HepG2 (cell line): ENCODE measurements around the gene MTHFD2. TPM values are rescaled to one million over a fixed set of nuclear protein-coding genes. Genes with fewer than 3 reads are reported as not detected.

Source experiments
- ARNT2 ChIP-seq: sonication (generic); formaldehyde crosslinking; IDR thresholded peaks from 2 replicates; pipeline ENCODE4 v1.8.0; 2022; ENCODE audit warnings: mild to moderate bottlenecking, low read depth, missing genetic modification reagents, moderate library complexity
- CENPX ChIP-seq: sonication (generic); formaldehyde crosslinking; IDR thresholded peaks from 2 replicates; pipeline ENCODE4 v1.9.0; 2021; ENCODE audit warnings: mild to moderate bottlenecking, missing genetic modification reagents, moderate library complexity
- CHD2 ChIP-seq: IDR thresholded peaks from 2 replicates; pipeline ENCODE4 v1.6.1; 2011; ENCODE audit warnings: low read depth, low read length, improper control_type of control experiment
- ETV5 ChIP-seq: IDR thresholded peaks from 2 replicates; pipeline ENCODE4 v1.6.1; 2018; ENCODE audit warnings: missing biosample characterization, missing genetic modification reagents, inconsistent platforms, borderline replicate concordance
- GATA4 ChIP-seq: sonication (generic); IDR thresholded peaks from 2 replicates; pipeline ENCODE4 v1.6.1; 2016; ENCODE audit warnings: antibody characterized with exemption, low read depth, borderline replicate concordance
- HMGA1 ChIP-seq: sonication (generic); formaldehyde crosslinking; conservative IDR thresholded peaks from 2 replicates; pipeline ENCODE4 v1.4.0; 2020; ENCODE audit warnings: missing genetic modification reagents
- IRF2 ChIP-seq: IDR thresholded peaks from 2 replicates; pipeline ENCODE4 v1.6.1; 2018; ENCODE audit warnings: missing genetic modification reagents, missing compliant biosample characterization
- JUN ChIP-seq: sonication (generic); formaldehyde crosslinking; IDR thresholded peaks from 2 replicates; pipeline ENCODE4 v1.4.0; 2020; ENCODE audit warnings: mild to moderate bottlenecking, missing genetic modification reagents
- MXD4 ChIP-seq: IDR thresholded peaks from 2 replicates; pipeline ENCODE4 v1.6.1; 2016; ENCODE audit warnings: mild to moderate bottlenecking, missing biosample characterization, missing genetic modification reagents
- NFYC ChIP-seq: IDR thresholded peaks from 2 replicates; pipeline ENCODE4 v1.6.1; 2016; ENCODE audit warnings: missing genetic modification reagents, missing compliant biosample characterization
- ONECUT2 ChIP-seq: sonication (generic); formaldehyde crosslinking; IDR thresholded peaks from 2 replicates; pipeline ENCODE4 v1.4.0; 2020; ENCODE audit warnings: missing genetic modification reagents
- ZFY ChIP-seq: sonication (generic); formaldehyde crosslinking; IDR thresholded peaks from 2 replicates; pipeline ENCODE4 v1.4.0; 2020; ENCODE audit warnings: missing genetic modification reagents
- ZNF251 ChIP-seq: sonication (generic); formaldehyde crosslinking; IDR thresholded peaks from 2 replicates; pipeline ENCODE4 v1.9.0; 2021; ENCODE audit warnings: mild to moderate bottlenecking, missing genetic modification reagents
- ZNF343 ChIP-seq: sonication (generic); formaldehyde crosslinking; IDR thresholded peaks from 2 replicates; pipeline ENCODE4 v1.4.0; 2020; ENCODE audit warnings: mild to moderate bottlenecking, missing genetic modification reagents
- ZNF432 ChIP-seq: sonication (generic); formaldehyde crosslinking; IDR thresholded peaks from 2 replicates; pipeline ENCODE4 v1.5.0; 2020; ENCODE audit warnings: missing genetic modification reagents, mild to moderate bottlenecking, borderline replicate concordance
- ZNF83 ChIP-seq: sonication (generic); formaldehyde crosslinking; IDR thresholded peaks from 2 replicates; pipeline ENCODE4 v1.4.0; 2020; ENCODE audit warnings: missing genetic modification reagents, mild to moderate bottlenecking, borderline replicate concordance
- ZSCAN21 ChIP-seq: sonication (generic); formaldehyde crosslinking; IDR thresholded peaks from 2 replicates; pipeline ENCODE4 v1.8.0; 2022; ENCODE audit warnings: mild to moderate bottlenecking, missing genetic modification reagents, moderate library complexity, borderline replicate concordance
- polyA plus RNA-seq, 8 experiments: library from polyadenylated mRNA; depleted of rRNA in 3 of 8; stranded (reverse) in 7 of 8; unstranded in 1 of 8; fragments of >200 nt; fragmentation: Illumina TruSeq in 4 of 8; extraction: Trizol in 4 of 8; gene quantifications; 2 replicates each; pipeline versions ENCODE4 v1.2.1 to v1.2.3, GENCODE V29; 2011 to 2016; ENCODE audit warnings: low read depth in 4 of 8, missing spikeins in 1 of 8, mixed read lengths in 1 of 8; ENCODE audit not compliant: insufficient read depth in 1 of 8
- total RNA-seq, 5 experiments: library from RNA; depleted of rRNA; stranded (reverse); fragments of >200 nt; fragmentation: Illumina TruSeq; extraction: Trizol; gene quantifications; 2 replicates each; pipeline ENCODE4 v1.2.3, GENCODE V29; 2016; ENCODE audit warnings: low read depth in 1 of 5
- TF ChIP-seq, protein P1 (sequence below): sonication (generic); formaldehyde crosslinking; IDR thresholded peaks from 2 replicates; pipeline ENCODE4 v1.4.0; 2020; ENCODE audit warnings: mild to moderate bottlenecking, missing genetic modification reagents
- TF ChIP-seq, protein P2 (sequence below): sonication (generic); formaldehyde crosslinking; IDR thresholded peaks from 2 replicates; pipeline ENCODE4 v1.5.0; 2020; ENCODE audit warnings: mild to moderate bottlenecking, missing genetic modification reagents, borderline replicate concordance
- TF ChIP-seq, protein P3 (sequence below): sonication (generic); formaldehyde crosslinking; IDR thresholded peaks from 2 replicates; pipeline ENCODE4 v1.4.0; 2020; ENCODE audit warnings: missing genetic modification reagents
- TF ChIP-seq, protein P4 (sequence below): sonication (generic); formaldehyde crosslinking; IDR thresholded peaks from 2 replicates; pipeline ENCODE4 v1.9.0; 2021; ENCODE audit warnings: missing genetic modification reagents, mild to moderate bottlenecking, borderline replicate concordance

The MTHFD2 gene
- total and polyA plus RNA-seq, 2 of the 13 experiments (the other 11 are each of a cell fraction or from before 2014, with no cell fraction given), result 188 to 269 TPM

- TF ChIP-seq CENPX (CRISPR knock-in tag) (no peak), MXD4 (CRISPR knock-in tag) (peak; percentile 96), JUN (CRISPR knock-in tag) (peak; percentile 80; the same call in 1 of the 2 replicates), ZNF251 (CRISPR knock-in tag) (0 out of 2 replicates have a peak, but pooled peaks have one; percentile 51), ETV5 (CRISPR knock-in tag) (peak; percentile 30; the same call in 1 of the 2 replicates), CHD2 (no peak), ZNF343 (CRISPR knock-in tag) (peak; percentile 92), GATA4 (peak; percentile 74), IRF2 (CRISPR knock-in tag) (peak; percentile 60; the same call in 1 of the 2 replicates), ZFY (CRISPR knock-in tag) (peak; percentile 82), NFYC (CRISPR knock-in tag) (peak; percentile 91), ZNF83 (peak; percentile 91; the same call in 1 of the 2 replicates), ZSCAN21 (CRISPR knock-in tag) (peak; percentile 86; the same call in 1 of the 2 replicates), ZNF432 (CRISPR knock-in tag) (no peak), ARNT2 (CRISPR knock-in tag) (peak; percentile 77; the same call in 1 of the 2 replicates), ONECUT2 (CRISPR knock-in tag) (no peak), HMGA1 (no peak)
- TF ChIP-seq, protein P1, sequence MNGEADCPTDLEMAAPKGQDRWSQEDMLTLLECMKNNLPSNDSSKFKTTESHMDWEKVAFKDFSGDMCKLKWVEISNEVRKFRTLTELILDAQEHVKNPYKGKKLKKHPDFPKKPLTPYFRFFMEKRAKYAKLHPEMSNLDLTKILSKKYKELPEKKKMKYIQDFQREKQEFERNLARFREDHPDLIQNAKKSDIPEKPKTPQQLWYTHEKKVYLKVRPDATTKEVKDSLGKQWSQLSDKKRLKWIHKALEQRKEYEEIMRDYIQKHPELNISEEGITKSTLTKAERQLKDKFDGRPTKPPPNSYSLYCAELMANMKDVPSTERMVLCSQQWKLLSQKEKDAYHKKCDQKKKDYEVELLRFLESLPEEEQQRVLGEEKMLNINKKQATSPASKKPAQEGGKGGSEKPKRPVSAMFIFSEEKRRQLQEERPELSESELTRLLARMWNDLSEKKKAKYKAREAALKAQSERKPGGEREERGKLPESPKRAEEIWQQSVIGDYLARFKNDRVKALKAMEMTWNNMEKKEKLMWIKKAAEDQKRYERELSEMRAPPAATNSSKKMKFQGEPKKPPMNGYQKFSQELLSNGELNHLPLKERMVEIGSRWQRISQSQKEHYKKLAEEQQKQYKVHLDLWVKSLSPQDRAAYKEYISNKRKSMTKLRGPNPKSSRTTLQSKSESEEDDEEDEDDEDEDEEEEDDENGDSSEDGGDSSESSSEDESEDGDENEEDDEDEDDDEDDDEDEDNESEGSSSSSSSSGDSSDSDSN (CRISPR knock-in tag), result peak; percentile 87
- TF ChIP-seq, protein P2, sequence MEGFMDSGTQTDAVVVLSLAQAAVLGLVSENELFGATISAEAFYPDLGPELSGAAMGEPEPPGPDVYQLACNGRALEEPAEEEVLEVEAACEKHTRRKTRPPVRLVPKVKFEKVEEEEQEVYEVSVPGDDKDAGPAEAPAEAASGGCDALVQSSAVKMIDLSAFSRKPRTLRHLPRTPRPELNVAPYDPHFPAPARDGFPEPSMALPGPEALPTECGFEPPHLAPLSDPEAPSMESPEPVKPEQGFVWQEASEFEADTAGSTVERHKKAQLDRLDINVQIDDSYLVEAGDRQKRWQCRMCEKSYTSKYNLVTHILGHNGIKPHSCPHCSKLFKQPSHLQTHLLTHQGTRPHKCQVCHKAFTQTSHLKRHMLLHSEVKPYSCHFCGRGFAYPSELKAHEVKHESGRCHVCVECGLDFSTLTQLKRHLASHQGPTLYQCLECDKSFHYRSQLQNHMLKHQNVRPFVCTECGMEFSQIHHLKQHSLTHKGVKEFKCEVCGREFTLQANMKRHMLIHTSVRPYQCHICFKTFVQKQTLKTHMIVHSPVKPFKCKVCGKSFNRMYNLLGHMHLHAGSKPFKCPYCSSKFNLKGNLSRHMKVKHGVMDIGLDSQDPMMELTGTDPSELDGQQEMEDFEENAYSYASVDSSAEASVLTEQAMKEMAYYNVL (CRISPR knock-in tag), result peak; percentile 76
- TF ChIP-seq, protein P3, sequence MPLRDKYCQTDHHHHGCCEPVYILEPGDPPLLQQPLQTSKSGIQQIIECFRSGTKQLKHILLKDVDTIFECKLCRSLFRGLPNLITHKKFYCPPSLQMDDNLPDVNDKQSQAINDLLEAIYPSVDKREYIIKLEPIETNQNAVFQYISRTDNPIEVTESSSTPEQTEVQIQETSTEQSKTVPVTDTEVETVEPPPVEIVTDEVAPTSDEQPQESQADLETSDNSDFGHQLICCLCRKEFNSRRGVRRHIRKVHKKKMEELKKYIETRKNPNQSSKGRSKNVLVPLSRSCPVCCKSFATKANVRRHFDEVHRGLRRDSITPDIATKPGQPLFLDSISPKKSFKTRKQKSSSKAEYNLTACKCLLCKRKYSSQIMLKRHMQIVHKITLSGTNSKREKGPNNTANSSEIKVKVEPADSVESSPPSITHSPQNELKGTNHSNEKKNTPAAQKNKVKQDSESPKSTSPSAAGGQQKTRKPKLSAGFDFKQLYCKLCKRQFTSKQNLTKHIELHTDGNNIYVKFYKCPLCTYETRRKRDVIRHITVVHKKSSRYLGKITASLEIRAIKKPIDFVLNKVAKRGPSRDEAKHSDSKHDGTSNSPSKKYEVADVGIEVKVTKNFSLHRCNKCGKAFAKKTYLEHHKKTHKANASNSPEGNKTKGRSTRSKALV (CRISPR knock-in tag), result 0 out of 2 replicates have a peak, but pooled peaks have one; percentile 78
- TF ChIP-seq, protein P4, sequence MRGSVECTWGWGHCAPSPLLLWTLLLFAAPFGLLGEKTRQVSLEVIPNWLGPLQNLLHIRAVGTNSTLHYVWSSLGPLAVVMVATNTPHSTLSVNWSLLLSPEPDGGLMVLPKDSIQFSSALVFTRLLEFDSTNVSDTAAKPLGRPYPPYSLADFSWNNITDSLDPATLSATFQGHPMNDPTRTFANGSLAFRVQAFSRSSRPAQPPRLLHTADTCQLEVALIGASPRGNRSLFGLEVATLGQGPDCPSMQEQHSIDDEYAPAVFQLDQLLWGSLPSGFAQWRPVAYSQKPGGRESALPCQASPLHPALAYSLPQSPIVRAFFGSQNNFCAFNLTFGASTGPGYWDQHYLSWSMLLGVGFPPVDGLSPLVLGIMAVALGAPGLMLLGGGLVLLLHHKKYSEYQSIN (CRISPR knock-in tag), result no peak
Measured at GRCh38 chr2:74198461-74199274, at the start of gene MTHFD2 (continued).
